GM12878 (cell line): ENCODE measurements around the gene ARR3. TPM values are rescaled to one million over a fixed set of nuclear protein-coding genes. Genes with fewer than 3 reads are reported as not detected.
"Not testable (repeated sequence)": the region's sequence is repeated elsewhere in the genome, so short reads cannot be mapped to it uniquely, and the experiment has no call there.

ENCODE experiments used
- ATAC-seq: fragments of 200-7000 bp; cut with Tn5 transposase; 3 replicates; pipeline ENCODE4 v1.9.1; 2020; ENCODE audit warnings: mild to moderate bottlenecking, moderate library complexity
- BruUV-seq: library from RNA; stranded (reverse); fragments of 400-500 nt; replicated peaks from 2 replicates; lab custom pipeline; 2021; lab: Mats Ljungman, UMichigan
- CTCF ChIA-PET: fragments of 300-600 bp; sonication (Branson Sonifier 250); formaldehyde crosslinking; extraction: SDS; loops from one replicate; lab custom pipeline; 2021; ENCODE audit warnings: inconsistent platforms; lab: Yijun Ruan, JAX
- POLR2A ChIA-PET: fragments of 350-600 bp; formaldehyde crosslinking; extraction: SDS; loops from one replicate; lab custom pipeline; 2021; ENCODE audit warnings: inconsistent platforms; lab: Charles Lee
- RAD21 ChIA-PET: fragments of 300-600 bp; sonication (Branson Sonifier 250); formaldehyde crosslinking; loops from one replicate; lab custom pipeline; 2023; ENCODE audit warnings: antibody characterized with exemption; ENCODE audit not compliant: unreplicated experiment; lab: Charles Lee
- SMC1A ChIA-PET: fragments of 300-600 bp; sonication (Branson Sonifier 250); formaldehyde crosslinking; loops from one replicate; lab custom pipeline; 2023; ENCODE audit not compliant: unreplicated experiment, uncharacterized antibody; lab: Charles Lee
- DNase-seq: peaks from one replicate; pipeline ENCODE4 v3.0.0-alpha.2; 2011; ENCODE audit warnings: low read depth, low spot score
- FAIRE-seq: peaks from 3 replicates; lab custom pipeline; 2011; peaks lifted over from hg19 to GRCh38; lab: Jason Lieb, UNC
- H2AFZ ChIP-seq: 2 replicates; pipeline ENCODE4 v1.6.0; 2011; ENCODE audit warnings: low read depth, low read length, control low read depth; ENCODE audit not compliant: control insufficient read depth
- H3K27ac ChIP-seq: 2 replicates; pipeline ENCODE4 v1.5.1; 2011; ENCODE audit warnings: control low read depth; ENCODE audit not compliant: control insufficient read depth, insufficient read depth
- H3K27me3 ChIP-seq, 2 experiments: replicated peaks in 1 of 2; 2 replicates each; pipeline versions ENCODE4 v1.6.0 to v1.6.1; 2011; ENCODE audit warnings: low read length in 1 of 2; ENCODE audit not compliant: control insufficient read depth in 2 of 2, insufficient read depth in 2 of 2
- H3K36me3 ChIP-seq, 2 experiments: 2 replicates each; pipeline ENCODE4 v1.5.1; 2011; ENCODE audit warnings: low read length in 1 of 2; ENCODE audit not compliant: control insufficient read depth in 2 of 2, insufficient read depth in 2 of 2
- H3K4me1 ChIP-seq: 2 replicates; pipeline ENCODE4 v1.6.1; 2011; ENCODE audit warnings: mild to moderate bottlenecking, low read length, moderate library complexity, mixed read lengths; ENCODE audit not compliant: control insufficient read depth, insufficient read depth
- H3K4me2 ChIP-seq: 2 replicates; pipeline ENCODE4 v1.6.0; 2011; ENCODE audit warnings: control low read depth; ENCODE audit not compliant: control insufficient read depth, insufficient read depth
- H3K4me3 ChIP-seq: fragments of 200-600 bp; sonication (generic); 2 replicates; pipeline ENCODE4 v1.5.1; 2016
- H3K79me2 ChIP-seq: 2 replicates; pipeline ENCODE4 v1.6.0; 2011; ENCODE audit warnings: low read length; ENCODE audit not compliant: control insufficient read depth, insufficient read depth
- H3K9ac ChIP-seq: 2 replicates; pipeline ENCODE4 v1.8.0; 2011; ENCODE audit warnings: low read length, control low read depth, mixed read lengths; ENCODE audit not compliant: control insufficient read depth, insufficient read depth
- H3K9me3 ChIP-seq: replicated peaks from 3 replicates; pipeline ENCODE4 v1.5.1; 2011; ENCODE audit warnings: mild to moderate bottlenecking, low read length; ENCODE audit not compliant: control insufficient read depth, insufficient read depth
- H4K20me1 ChIP-seq: 2 replicates; pipeline ENCODE4 v1.6.0; 2011; ENCODE audit not compliant: control insufficient read depth, insufficient read depth
- ASH2L ChIP-seq: fragments of 300-600, 200-600 bp; sonication (generic); IDR thresholded peaks from 2 replicates; pipeline ENCODE4 v1.6.1; 2017; ENCODE audit warnings: low read depth, mild to moderate bottlenecking, borderline replicate concordance
- ATF2 ChIP-seq: IDR thresholded peaks from 2 replicates; pipeline ENCODE4 v1.6.1; 2012; ENCODE audit warnings: low read length, inconsistent platforms
- ATF7 ChIP-seq: fragments of 450-650 bp; IDR thresholded peaks from 2 replicates; pipeline ENCODE4 v1.6.1; 2016; ENCODE audit warnings: low read depth, mild to moderate bottlenecking
- BCL3 ChIP-seq: IDR thresholded peaks from 2 replicates; pipeline ENCODE4 v1.6.1; 2011; ENCODE audit warnings: borderline replicate concordance, low read depth, mild to moderate bottlenecking, moderate library complexity, low read length; ENCODE audit not compliant: insufficient read depth, poor library complexity, severe bottlenecking
- IRF4 ChIP-seq: IDR thresholded peaks from 2 replicates; pipeline ENCODE4 v1.6.1; 2011; ENCODE audit warnings: low read depth, low read length
- MYB ChIP-seq: fragments of 150-350 bp; IDR thresholded peaks from 2 replicates; pipeline ENCODE4 v1.6.1; 2014; ENCODE audit warnings: mild to moderate bottlenecking, low read depth, low read length, borderline replicate concordance
- NR2C2 ChIP-seq: IDR thresholded peaks from 2 replicates; pipeline ENCODE4 v1.6.1; 2011; ENCODE audit warnings: borderline replicate concordance, low read depth; ENCODE audit not compliant: control insufficient read depth, insufficient read length
- SMAD5 ChIP-seq: IDR thresholded peaks from 2 replicates; pipeline ENCODE4 v1.6.1; 2016; ENCODE audit warnings: antibody characterized with exemption, low read depth
- SMARCA5 ChIP-seq: fragments of 450-650 bp; IDR thresholded peaks from 2 replicates; pipeline ENCODE4 v1.6.1; 2017; ENCODE audit warnings: mild to moderate bottlenecking
- YBX1 ChIP-seq: fragments of 450-650 bp; IDR thresholded peaks from 2 replicates; pipeline ENCODE4 v1.6.1; 2016; ENCODE audit warnings: antibody characterized with exemption
- ZBED1 ChIP-seq: IDR thresholded peaks from 2 replicates; pipeline ENCODE4 v1.6.1; 2016; ENCODE audit warnings: borderline replicate concordance
- ZNF207 ChIP-seq: fragments of 450-650 bp; IDR thresholded peaks from 2 replicates; pipeline ENCODE4 v1.6.1; 2014; ENCODE audit warnings: antibody characterized with exemption, mild to moderate bottlenecking, borderline replicate concordance
- ZNF24 ChIP-seq: fragments of 450-650 bp; IDR thresholded peaks from 2 replicates; pipeline ENCODE4 v1.6.1; 2017; ENCODE audit warnings: antibody characterized with exemption, mild to moderate bottlenecking
- WGBS: methylation state at CpG from one replicate; pipeline ENCODE4 v1.1.6; 2016; ENCODE audit warnings: low lambda C conversion rate; ENCODE audit not compliant: insufficient replicate concordance, insufficient coverage; ENCODE audit errors: missing lambda C conversion rate; 5-methylcytosine and 5-hydroxymethylcytosine counted together
- in situ Hi-C: fragments of 300-500 bp; cut with MboI; formaldehyde crosslinking; loops from 9 replicates; pipeline ENCODE4 v1.14.3; 2018; ENCODE audit warnings: mixed read lengths
- intact Hi-C: fragments of 100-400 bp; cut with micrococcal nuclease; formaldehyde crosslinking; loops from one replicate; pipeline ENCODE4 v1.14.2; 2022; ENCODE audit not compliant: unreplicated experiment
- polyA plus RNA-seq, 11 experiments: library from polyadenylated mRNA; depleted of rRNA in 4 of 11; unstranded in 6 of 11; stranded (reverse) in 5 of 11; fragments of >200 nt; fragmentation: Nextera tagmentation in 4 of 11; fragmentation: Illumina TruSeq in 1 of 11; extraction: Ambion mirVana in 4 of 11; extraction: Trizol in 1 of 11; gene quantifications; 1 replicate in 1 of 11; 2 replicates in 10 of 11; pipeline versions ENCODE4 v1.2.1 to v1.2.3, GENCODE V29; 2011 to 2016; ENCODE audit warnings: inconsistent platforms in 2 of 11, missing spikeins in 2 of 11, low read depth in 1 of 11
- total RNA-seq, 4 experiments: library from RNA; depleted of rRNA in 3 of 4; stranded (reverse); fragments of >200 nt in 3 of 4; fragmentation: Illumina TruSeq in 1 of 4; extraction: Trizol in 1 of 4; gene quantifications; 2 replicates each; pipeline versions ENCODE4 v1.2.1 to v1.2.3, GENCODE V29; 2013 to 2021
- TF ChIP-seq, protein P1 (sequence below): fragments of 450-650 bp; IDR thresholded peaks from 2 replicates; pipeline ENCODE4 v1.6.1; 2017; ENCODE audit warnings: mild to moderate bottlenecking, low read depth, inconsistent platforms; ENCODE audit not compliant: poor library complexity, severe bottlenecking

ARR3 gene
- total and polyA plus RNA-seq, 10 of the 15 experiments (the other 5 are each of a cell fraction or from before 2014, with no cell fraction given) = not detected

DNA sequence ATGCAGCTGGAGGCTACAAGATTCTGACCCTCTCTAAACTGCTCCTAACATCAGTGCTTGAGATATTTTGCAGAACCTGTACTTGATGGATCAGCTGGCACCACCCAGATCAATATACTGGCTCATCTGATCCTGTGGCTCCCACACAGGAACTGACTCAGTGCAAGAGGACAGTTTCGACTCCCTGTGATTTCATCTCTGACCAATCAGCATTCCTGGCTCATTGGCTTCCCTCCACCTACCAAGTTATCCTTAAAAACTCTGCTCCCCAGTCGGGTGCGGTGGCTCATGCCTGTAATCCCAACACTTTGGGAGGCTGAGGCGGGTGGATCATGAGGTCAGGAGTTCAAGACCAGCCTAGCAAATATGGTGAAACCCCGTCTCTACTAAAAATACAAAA is 24.5 kb upstream of the ARR3 start:
- FAIRE-seq, in situ Hi-C loops: not testable (repeated sequence)

DNA sequence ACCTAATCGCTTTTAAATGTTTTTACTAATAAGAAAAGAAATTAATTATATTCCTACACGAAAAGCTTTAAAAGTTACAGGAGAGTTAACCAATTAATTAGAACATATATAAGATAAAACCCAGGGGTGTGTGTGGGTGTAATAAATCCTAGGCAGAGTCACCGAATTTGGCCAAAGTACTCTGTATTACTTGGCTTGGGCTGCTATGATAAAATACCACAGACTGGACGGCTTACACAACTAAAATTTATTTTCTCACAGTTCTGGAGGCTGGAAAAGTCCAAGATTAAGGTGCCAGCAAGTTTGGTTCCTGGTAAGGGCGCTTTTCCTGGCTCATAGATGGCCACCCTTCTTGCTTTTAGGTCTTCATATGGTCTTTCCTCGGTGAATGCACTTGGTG is 23.3 kb upstream of the ARR3 start:
- no peaks in the 10 kb centered on the region for H4K20me1 ChIP-seq
- no peak for ATAC-seq
- no peaks in the 10 kb centered on the region for H3K27me3 ChIP-seq
- no peaks in the 10 kb centered on the region for H3K9me3 ChIP-seq
- no TSS peak for BruUV-seq
- intact Hi-C loops = no loop called here
- ChIA-PET RAD21 (no interaction called here), CTCF (interaction anchor here (1.4 kb wide), 1 partner anchor 111 kb away, joined by 3 read pairs; no protein-coding TSS in a partner anchor), SMC1A (interaction anchor here (0.6 kb wide), 1 partner anchor 42 kb away, joined by 3 read pairs; no protein-coding TSS in a partner anchor), POLR2A (interaction anchor here (0.7 kb wide), 1 partner anchor 111 kb away, joined by 3 read pairs; no protein-coding TSS in a partner anchor)
- no peaks in the 10 kb centered on the region for H3K4me1 ChIP-seq
- no peak for FAIRE-seq
- DNase-seq = no peak
- H3K79me2 ChIP-seq = no peaks in the 10 kb centered on the region
- H3K36me3 ChIP-seq = no peaks in the 10 kb centered on the region
- H2AFZ ChIP-seq = no peak overlapping the region
- WGBS = 26% methylated on average over 6 of the region's 6 CpGs
- H3K9ac ChIP-seq = no peak overlapping the region
- in situ Hi-C loops = no loop called here
- no peak overlapping the region for H3K27ac ChIP-seq
- H3K4me3 ChIP-seq = no peak overlapping the region
- H3K4me2 ChIP-seq = no peak overlapping the region
- TF ChIP-seq ZBED1 (no peak), ATF7 (no peak), MYB (no peak), ZNF24 (no peak), ASH2L (no peak), IRF4 (no peak), BCL3 (no peak), ATF2 (no peak), SMARCA5 (no peak), SMAD5 (no peak), NR2C2 (no peak), YBX1 (no peak), ZNF207 (no peak)
- TF ChIP-seq, protein P1, sequence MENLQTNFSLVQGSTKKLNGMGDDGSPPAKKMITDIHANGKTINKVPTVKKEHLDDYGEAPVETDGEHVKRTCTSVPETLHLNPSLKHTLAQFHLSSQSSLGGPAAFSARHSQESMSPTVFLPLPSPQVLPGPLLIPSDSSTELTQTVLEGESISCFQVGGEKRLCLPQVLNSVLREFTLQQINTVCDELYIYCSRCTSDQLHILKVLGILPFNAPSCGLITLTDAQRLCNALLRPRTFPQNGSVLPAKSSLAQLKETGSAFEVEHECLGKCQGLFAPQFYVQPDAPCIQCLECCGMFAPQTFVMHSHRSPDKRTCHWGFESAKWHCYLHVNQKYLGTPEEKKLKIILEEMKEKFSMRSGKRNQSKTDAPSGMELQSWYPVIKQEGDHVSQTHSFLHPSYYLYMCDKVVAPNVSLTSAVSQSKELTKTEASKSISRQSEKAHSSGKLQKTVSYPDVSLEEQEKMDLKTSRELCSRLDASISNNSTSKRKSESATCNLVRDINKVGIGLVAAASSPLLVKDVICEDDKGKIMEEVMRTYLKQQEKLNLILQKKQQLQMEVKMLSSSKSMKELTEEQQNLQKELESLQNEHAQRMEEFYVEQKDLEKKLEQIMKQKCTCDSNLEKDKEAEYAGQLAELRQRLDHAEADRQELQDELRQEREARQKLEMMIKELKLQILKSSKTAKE = no peak

More for the DNA sequence above, 24.5 kb upstream of the ARR3 start:
- RAD21 ChIA-PET, H2AFZ ChIP-seq, H4K20me1 ChIP-seq, H3K36me3 ChIP-seq, H3K4me2 ChIP-seq, H3K27me3 ChIP-seq, intact Hi-C loops, H3K27ac ChIP-seq, DNase-seq, BruUV-seq, H3K4me1 ChIP-seq, H3K4me3 ChIP-seq, H3K9ac ChIP-seq, CTCF ChIA-PET, ATAC-seq, H3K9me3 ChIP-seq, POLR2A ChIA-PET, H3K79me2 ChIP-seq, SMC1A ChIA-PET: not testable (repeated sequence)
- WGBS = 52% methylated on average over 5 of the region's 5 CpGs
